GM12872 (cell line): Measurements from ENCODE around the gene ITK.

Experiments
- CTCF ChIP-seq: IDR thresholded peaks from 3 replicates; pipeline ENCODE4 v1.5.1; 2011; ENCODE audit warnings: low read depth, mild to moderate bottlenecking, low read length, moderate library complexity; ENCODE audit not compliant: insufficient read depth

ITK gene

GRCh38 chr5:157162919-157163510 lies 17.6 kb upstream of the ITK start:
- TF ChIP-seq CTCF = no peak

GRCh38 chr5:157164521-157164920 lies 16.1 kb upstream of the ITK start:
- no peak for TF ChIP-seq CTCF

GRCh38 chr5:157165261-157165660 lies 15.4 kb upstream of the ITK start:
- no peak for TF ChIP-seq CTCF

GRCh38 chr5:157165668-157166067 lies 15.0 kb upstream of the ITK start:
- no peak for TF ChIP-seq CTCF

GRCh38 chr5:157166214-157167213 lies 14.1 kb upstream of the ITK start, which contains the start of gene GARIN3:
TSS of gene GARIN3 (minus strand) at chr5:157166264. CDS start at chr5:157166168, 96 bp downstream.
- TF ChIP-seq CTCF = no peak

- TF ChIP-seq CTCF = no peak
Observed at GRCh38 chr5:157167214-157167621, 13.4 kb upstream of the ITK start.

- TF ChIP-seq CTCF = no peak
Observed at GRCh38 chr5:157168286-157168685, 12.4 kb upstream of the ITK start.
